DLD1 (cell line): ENCODE data around the gene PSEN2.

Experiments
- in situ Hi-C: cut with HindIII; loops from 2 replicates; pipeline ENCODE4 v1.10.0; 2017; ENCODE audit warnings: low sequenced_read_pairs

Gene PSEN2

DNA sequence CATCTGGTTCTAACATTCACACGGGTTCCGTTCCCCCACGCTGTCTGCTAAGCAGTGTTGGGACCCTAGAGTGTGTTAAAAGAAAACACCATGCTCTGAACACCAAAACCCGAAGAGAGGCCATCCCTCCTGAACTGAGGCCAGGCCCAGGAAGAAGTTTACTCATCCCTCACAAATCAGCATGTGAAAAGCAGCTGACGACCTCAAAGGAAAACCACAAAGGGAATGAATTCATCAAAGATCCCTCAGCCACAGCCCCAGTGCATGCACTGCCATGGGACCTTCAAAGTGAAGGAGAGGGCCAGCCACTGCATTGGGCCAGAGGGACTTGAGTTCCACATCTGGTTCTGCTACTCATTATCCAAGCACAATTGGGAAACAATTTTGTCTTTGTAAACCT, 7.0 kb upstream of the PSEN2 start:
- in situ Hi-C loops: no loop called here

DNA sequence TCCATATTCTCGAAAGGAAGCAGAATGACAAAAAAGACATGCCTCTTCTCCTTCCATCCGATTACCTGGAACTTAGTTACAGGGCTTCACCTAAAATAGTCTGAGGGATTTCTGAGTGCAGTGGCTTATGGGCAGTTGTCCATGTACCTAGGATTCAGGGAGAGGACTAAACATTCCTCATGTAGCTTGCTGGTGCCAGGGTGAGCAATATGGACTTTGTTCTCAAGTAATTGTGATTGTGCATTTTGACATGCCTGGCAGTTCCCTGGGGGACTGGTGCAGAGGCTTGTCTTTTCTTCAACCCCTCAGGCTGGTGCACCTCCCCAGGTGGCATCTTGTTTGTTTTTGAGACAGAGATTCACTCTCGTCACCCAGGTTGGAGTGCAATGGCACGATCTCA, 6.1 kb upstream of the PSEN2 start:
- in situ Hi-C loops: no loop called here

DNA sequence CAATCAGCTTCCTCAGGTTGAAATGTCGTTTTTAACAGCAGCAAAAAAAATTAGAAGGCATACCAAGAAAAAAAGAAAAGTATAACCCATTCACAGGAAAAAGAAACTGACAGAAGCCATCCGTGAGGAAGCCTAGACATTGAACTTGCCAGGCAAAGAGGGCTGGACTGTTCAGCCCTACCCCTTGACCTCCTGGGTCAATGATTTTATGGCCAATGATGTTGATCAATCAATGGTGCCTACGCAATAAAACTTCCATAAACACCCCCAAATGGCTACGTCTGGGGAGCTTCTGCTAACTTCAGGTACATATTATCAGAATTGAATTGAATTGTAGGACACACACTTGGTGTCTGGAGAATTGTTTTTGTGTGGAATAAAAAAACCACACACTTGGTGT, 4.8 kb upstream of the PSEN2 start:
- in situ Hi-C loops: no loop called here

DNA sequence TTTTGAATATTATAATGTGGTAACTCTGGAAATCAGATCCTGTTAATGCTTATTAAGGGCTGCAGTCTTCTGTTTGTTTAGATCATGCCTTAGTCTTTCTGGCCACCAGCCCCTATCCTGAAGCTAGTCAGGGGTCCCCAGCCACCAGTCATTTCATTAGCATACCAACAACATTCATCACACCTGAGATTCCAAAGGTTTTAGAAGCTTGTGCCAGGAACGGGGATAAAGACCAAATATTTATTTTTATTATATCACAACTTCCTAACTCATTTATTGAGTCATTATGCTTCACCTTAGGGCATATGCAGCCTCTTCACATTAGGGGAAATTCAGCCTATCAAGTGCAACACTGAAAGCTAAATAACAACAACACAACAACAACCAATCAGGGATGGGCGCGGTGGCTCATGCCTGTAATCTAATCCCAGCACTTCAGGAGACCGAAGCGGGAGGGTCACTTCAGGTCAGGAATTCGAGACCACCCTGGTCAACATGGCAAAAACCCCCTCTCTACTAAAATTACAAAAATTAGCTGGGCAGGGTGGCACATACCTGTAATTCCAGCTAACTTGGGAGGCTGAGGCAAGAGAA, 2.9 kb upstream of the PSEN2 start:
- in situ Hi-C loops: no loop called here

DNA sequence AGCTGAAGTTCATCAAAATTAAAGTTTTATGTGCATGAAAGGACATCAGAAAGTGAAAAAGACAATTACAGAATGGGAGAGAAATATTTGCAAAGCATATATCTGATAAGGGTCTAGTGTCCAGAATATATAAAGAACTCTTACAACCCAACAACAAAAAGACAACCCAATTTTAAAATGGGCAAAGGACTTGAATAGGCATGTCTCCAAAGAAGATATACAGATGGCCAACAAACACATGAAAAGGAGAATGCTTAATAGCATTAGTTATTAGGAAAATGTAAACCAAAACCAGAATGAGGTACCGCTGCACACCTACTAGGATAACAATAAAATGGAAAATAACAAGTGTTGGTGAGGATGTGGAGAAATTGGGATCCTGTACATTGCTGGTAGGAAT, 1.7 kb upstream of the PSEN2 start:
- in situ Hi-C loops: no loop called here

DNA sequence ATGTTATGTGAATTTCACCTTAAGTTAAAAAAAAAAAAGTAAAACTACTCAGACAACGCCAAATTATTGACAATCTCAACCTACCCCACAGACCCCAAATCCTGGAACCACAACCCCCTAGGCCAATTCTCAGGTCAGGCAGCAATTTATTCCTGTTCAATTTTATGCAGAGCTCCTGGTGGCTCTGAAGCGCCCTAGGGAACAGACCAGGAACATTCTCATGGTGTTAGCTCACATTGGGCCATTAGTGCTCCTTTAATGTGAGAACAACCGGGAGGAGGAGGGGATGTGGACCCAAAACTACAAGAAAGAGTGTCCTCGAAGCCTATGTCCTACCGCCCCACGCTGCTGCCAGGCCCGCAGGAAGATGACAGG, 403 bp upstream of the PSEN2 start:
- in situ Hi-C loops: no loop called here

DNA sequence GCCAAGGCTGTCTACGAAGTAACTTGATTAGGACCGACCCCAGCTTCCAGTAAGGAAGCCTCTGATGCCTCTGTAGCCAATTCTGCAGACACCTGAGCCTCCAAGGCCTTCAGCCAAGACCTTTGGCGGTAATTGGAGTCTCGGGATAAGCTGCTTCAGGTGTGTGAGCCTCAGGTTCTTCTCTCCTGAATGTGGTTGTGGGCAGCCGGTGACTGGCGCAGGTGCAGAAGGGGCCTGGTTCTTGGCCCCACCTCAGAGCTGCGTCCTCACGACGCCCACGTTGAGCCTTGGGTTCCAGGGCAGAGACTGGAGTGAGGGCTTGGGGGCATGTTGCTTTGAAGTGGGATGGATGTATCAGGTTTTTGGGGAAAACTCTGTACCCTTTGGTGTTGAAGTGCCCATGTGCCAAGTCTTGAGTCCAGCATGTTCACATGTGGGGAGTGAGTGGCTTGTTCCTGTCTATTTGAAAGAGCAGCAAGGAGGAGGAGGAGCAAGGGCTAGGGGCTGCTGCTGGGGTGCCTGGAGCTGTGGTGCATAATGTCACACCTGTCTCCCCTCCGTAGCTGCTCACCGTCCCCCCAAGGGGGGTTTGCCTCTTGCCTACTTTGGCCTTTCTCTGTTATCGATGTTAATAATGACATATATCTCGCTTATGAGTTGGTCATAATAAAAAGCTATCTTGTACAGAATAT, 1.4 kb downstream of the PSEN2 start:
- in situ Hi-C loops: no loop called here

DNA sequence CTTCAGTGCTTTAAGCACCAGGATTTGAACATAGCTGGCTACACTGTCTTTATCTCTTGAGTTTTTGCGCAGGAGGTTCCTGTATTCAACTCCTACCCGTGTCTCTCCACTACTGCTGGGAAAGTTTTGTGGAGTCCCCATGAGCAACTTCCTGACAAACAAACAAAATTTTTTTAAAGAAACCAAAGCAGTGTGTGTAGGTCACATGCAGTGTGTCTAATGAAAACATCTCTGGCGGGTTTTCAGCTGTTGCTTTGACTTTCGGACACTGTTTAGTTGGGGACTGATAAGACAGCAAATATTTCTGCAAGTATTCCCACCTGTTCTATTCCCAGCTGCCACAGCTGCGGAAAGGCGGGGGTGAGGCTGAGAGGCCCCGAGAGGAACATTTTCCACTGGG, 2.0 kb downstream of the PSEN2 start:
- in situ Hi-C loops: no loop called here

DNA sequence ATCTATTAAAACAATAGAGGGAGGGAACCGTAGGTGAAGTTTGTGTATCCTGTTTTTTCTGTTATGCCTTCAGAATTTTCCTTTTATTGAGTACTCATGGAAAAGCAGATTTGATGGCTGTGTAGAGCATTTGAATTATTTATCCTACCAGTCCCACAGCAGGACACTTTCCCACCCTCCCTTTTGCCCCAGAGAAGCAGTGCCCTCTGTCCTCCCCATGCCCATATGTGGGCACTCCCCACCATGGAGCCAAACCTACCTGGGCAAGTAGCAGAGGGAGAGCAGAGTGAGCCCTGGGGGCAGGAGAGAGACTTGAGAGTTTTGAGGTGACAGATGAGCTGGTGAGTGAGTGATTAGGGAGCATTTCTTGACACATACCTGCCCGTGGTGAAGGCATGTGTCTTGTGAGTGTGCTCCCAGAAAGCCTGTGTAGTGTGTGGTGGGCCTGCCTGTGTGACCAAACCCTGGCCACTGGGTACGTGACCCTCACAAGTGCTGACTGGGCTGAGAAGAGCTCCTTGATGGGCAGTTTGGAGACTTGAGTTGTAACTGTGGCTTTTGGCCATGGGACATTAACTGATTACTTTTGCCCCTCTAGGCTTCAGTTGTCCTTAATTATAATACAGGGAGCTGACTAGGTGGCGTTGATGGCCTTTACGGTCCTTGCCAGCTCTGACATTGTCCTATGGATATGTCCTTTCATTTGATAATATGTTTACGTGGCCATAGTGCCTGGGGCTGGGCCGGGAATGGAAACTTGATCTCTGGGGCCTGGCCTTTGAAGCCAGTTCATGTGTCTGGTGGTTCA, 3.6 kb downstream of the PSEN2 start:
- in situ Hi-C loops: no loop called here

DNA sequence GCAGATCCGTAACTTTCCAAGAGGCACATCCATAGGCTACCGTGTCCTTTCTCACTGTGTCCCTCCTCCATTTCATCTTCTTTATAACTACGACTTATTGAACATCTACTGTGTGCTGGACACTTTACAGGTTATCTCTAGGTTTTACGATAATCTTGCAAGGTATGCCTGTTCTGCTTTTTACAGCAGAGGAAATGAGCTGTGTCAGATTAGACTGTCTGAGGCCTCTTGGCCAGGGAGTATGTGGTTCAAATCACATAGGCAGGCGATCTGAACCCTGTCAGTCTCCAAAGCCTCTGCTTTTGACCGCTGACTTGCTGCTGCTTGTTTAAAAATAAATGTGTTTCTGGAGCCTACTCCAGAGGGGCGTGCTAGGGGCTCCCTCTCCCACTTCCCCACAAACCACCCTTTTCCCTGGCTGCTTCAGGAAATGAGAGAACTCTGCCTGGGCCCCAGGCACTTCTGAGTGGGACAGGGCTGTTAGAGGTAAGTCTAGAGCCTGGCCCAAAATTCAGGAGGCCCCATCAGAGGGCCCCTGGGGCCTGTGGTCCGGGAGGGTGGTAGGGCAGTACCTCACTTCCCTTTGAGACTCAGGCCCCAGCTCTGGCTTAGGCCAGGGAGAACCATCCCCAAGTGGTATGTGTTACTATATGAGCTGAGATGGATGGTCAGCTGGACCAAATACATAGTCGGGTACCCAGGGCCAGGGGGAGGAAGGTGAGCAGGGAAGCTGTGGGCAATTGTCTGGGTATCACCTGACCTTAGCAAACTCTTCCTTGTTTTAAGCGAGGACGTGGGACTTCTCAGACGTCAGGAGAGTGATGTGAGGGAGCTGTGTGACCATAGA, 4.4 kb downstream of the PSEN2 start:
- in situ Hi-C loops: no loop called here

DNA sequence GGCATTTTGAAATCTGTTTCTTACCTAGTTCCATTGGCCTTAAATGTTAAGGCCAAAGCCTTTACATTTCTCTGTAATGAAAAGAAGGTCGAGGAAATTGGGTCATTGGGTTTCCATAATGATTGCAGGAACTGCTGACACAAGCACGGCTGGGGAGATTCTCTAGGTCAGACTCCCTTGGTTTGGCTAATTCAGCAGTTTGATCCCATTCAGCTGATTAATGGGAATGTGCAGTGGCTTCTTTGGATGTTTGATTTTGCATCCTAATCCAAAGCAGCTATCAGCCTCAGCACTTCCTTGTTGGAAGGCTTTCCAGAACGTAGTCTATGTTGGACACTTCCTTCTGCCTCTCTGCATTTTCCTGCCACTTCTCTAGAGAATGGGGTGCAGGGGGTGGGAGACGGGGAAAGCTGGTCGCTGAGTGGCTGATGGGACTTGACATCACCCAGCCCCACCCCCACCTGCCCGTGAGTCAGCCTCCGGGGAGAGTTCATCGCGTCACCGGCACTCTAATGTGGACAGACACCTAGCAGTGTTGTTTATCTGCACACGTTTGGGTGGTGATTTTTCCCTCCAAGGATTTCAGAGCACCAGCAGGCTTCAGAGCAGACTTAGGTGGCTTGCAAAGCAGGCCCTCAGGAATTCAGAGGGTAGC, 5.4 kb downstream of the PSEN2 start:
- in situ Hi-C loops: no loop called here

DNA sequence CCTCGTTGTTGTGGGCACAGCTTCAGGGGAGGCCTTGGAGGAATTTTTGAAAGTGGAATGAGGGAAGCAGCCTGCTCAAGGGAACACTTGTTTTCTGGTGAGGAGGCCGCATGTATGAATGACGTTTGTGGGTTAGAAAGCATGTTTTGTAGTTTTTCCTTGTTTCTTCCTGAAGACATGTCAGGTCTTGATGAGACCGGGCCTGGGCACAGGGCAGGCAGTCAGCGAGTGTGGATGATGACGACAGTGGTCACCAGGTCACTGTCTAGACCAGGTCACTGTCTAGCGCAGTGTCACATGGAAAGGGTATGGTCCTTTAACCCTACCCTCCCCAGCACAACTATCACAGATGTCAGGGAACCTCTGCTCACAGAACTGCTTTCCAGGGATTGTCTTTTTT, 7.3 kb downstream of the PSEN2 start:
- in situ Hi-C loops: no loop called here

DNA sequence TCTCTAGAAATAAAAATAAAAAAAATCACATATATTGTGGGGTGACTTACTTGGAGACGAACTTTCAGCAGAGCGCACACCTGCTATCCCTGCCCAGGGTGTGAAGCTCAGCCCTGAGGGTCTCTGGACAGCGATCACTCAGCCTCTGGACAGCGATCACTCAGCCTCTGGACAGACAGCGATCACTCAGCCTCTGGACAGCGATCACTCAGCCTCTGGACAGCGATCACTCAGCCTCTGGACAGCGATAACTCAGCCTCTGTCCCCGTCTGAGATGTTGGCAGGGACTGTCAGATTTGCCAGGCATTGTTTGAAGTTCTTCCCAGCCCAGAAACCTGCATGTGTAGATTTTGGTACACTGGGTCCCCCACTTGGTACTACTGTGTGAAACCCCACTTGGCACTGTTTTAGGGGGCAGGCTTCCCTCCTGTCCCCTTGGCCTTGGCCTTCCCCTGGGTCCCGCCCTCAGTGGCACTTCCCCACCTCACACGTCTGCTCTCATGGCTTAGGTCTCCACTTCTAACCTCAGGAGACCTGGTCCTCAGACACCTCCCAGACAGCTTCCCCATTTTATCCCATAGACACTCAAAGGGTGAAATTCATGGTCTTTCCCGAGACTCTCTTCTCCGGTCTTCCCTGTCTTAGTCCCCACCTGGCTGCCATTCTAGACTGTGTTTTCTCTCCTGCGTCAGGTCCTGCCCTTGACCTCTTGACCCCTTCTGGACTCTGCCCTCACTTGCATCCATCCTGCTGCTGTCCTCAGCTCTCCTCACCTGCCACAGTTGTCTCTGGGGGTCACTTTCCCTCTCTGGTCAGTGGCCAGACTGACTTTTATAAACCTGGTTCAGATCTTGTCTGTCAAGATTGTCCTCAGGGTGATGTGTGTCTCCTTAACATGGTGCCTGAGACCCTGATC, 10.2 kb downstream of the PSEN2 start:
- in situ Hi-C loops: no loop called here

DNA sequence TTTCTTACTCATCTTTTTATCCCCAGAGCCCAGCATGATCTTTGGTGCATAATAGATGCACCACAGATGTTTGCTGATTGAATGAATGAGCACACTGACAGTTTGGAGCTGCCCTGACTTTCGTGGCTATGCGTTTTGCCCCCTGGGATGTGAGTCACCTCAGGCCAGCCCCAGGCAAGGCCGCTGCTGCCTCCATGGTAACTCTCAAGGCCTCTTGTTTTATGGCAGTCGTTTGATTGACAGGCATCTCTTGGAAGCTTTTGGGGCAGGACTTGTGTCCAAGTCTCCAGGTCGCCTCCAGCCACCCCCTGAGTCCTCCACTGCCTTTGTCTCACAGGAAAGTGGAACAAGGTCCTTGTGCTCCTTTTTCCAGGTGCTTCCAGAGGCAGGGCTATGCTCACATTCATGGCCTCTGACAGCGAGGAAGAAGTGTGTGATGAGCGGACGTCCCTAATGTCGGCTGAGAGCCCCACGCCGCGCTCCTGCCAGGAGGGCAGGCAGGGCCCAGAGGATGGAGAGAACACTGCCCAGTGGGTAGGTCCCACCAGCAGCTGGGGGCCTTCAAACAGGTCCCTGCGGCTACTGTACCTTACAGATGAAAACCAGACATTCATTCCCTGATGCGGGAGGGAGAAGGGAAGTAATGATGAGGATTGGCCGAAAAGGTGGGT, 11.2 kb downstream of the PSEN2 start:
- in situ Hi-C loops: no loop called here

DNA sequence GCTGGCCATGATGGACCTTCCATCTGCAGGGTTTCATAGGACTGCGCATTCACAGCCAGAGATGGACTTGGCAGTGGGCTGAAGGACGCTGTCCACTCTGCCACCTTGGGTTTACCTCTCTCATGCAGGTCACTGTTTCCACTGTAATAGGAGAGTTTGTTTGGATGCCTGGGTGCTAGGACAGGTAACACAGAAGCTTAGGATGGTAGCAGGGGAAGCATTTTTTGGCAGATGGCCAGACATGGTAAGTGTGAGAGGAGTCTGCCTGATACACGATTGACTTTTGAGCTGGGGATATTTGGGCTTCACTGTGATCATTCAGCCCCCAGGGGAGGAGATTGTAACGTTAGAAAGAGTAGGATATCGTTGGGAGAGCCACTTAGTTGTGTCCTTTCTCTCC, 11.8 kb downstream of the PSEN2 start:
- in situ Hi-C loops: no loop called here

DNA sequence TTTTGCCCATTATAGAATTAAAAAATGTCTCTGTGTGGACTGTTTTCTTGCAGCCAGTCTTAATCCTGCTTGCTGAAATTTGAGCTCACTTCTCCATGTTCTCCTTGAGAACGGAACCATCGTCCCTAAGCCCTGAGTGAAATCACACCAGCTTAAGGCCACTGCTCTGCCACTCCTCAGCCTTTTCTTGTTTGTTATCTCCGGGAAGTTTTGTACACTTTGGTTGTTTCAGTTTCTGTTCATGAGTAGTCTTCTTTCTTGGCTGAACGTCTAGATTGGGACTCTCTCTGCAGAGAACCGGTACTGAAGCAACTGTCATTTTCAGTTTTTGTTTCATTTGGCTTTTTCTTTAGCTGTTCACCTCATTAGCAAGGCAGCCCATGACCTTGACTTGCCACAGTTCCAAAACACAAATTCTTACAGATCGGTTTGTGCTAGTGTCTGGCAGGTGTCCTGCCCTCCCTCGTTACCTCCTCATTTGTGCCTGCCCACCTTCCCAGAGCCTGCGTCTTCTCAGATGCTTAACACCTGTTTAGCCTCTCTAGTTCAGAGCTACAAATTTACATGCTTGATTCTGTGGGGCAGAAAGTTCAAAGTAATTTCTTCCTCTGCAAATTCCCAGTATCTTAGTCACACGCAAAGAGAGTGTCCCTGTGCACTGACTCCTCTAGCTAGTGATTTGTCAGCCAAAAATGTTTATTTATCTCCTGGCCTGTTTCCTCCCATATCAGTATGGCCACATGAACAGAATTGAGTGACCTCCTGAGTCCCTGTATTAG, 12.4 kb downstream of the PSEN2 start:
- in situ Hi-C loops: no loop called here

DNA sequence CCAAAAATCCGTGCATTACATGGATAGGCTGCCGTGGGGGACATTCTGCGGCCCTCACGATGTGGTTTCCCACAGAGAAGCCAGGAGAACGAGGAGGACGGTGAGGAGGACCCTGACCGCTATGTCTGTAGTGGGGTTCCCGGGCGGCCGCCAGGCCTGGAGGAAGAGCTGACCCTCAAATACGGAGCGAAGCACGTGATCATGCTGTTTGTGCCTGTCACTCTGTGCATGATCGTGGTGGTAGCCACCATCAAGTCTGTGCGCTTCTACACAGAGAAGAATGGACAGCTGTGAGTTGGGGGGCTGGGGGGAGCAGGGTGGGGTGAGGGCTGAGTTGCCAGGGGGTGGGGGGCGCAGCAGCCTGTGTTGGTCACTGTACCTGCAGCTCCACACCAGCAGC, 13.2 kb downstream of the PSEN2 start:
- in situ Hi-C loops: no loop called here

DNA sequence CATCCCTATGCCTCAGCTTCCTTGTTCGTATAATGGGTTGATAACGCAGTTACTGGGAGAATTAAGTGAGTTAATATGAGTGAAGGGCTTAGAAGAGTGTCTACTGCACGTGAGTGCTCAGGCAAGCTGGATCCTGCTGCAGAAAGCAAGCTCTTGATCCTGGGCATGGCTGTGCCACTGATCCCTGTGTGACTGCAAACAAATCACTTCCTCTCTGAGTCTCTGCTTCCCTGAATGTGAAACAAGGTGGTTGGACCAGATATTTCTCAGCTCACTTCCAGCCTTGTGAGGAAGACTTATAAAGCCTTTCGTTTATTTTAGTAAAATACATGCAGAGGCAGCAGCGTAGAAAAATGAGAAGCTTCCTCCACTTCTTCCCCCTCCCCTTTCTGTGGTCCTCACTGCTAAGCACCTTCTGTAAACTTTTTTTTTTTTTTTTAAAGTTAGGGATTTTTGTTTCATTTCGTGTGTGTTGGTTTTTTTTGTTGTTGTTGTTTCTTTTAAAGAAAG, 13.8 kb downstream of the PSEN2 start:
- in situ Hi-C loops: no loop called here
